Measurements from ENCODE around the gene TMEM132C. TPM values are rescaled to one million over a fixed set of nuclear protein-coding genes. Genes with fewer than 3 reads are reported as not detected.

Gene TMEM132C
- total RNA-seq, 1 donor from 2014 or later = 0.42 TPM

DNA sequence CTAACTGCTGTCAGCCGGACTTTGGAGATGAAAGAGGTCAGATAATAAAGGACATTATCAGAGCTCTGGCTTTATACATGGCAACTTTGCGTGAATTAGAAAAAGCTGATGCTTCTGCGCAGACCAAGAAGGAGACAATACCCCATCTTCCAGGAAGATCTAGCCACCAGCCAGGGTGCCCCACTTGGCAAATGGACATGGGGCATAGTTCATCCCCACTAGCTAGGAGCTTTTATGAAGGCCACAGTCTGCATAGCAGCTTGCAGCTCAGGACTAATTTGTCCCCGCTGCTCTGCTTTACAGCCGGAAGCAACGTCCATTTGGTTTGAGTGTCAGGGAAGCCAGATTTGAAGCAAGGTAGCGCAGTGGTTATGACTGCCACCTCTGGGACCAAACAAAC lies 101.0 kb downstream of the TMEM132C start:
- H3K27me3 ChIP-seq (ENCODE audit: control insufficient read depth, insufficient read depth, low read length) = peaks cover 5% of the 10 kb centered on the region
- no peak for TF ChIP-seq CTCF (IDR thresholded peaks at IDR 0.05; ENCODE audit: insufficient read depth, low read length, poor library complexity, severe bottlenecking)
- no peak for DNase-seq (ENCODE audit: low read depth)
- H3K36me3 ChIP-seq (ENCODE audit: control insufficient read depth, insufficient read depth, low read length) = no peaks in the 10 kb centered on the region
- no peak overlapping the region for H3K4me3 ChIP-seq (ENCODE audit: low read depth, low read length)

DNA sequence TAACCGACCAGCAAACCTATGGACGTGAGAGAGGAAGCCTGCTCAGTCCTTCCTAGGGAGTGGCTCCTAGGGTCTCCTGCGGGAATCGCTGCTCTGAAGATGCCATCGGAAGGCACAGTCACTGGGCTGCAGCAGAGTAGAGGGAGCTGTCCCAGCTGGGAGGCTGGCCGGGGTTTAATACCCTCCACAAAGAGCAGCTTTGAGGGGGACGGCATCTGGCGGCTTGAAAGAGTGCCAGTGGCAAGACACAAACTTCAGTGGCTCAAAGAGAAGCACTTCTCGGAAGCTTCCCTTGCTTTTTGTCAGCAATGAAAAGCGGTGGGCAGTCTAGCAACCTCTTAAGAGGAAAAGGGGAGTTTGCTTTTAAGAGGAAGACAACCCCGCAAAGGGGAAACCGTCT lies 114.6 kb downstream of the TMEM132C start:
- H3K4me3 ChIP-seq (ENCODE audit: low read depth, low read length) = no peak overlapping the region
- no peak for DNase-seq (ENCODE audit: low read depth)
- H3K27me3 ChIP-seq (ENCODE audit: control insufficient read depth, insufficient read depth, low read length) = no peaks in the 10 kb centered on the region
- TF ChIP-seq CTCF (IDR thresholded peaks at IDR 0.05; ENCODE audit: insufficient read depth, low read length, poor library complexity, severe bottlenecking) = no peak
- H3K36me3 ChIP-seq (ENCODE audit: control insufficient read depth, insufficient read depth, low read length) = no peaks in the 10 kb centered on the region

GRCh38 chr12:128381946-128382345 lies 115.0 kb downstream of the TMEM132C start:
- H3K4me3 ChIP-seq (ENCODE audit: low read depth, low read length) = no peak overlapping the region
- no peaks in the 10 kb centered on the region for H3K36me3 ChIP-seq (ENCODE audit: control insufficient read depth, insufficient read depth, low read length)
- H3K27me3 ChIP-seq (ENCODE audit: control insufficient read depth, insufficient read depth, low read length) = no peaks in the 10 kb centered on the region
- no peak for TF ChIP-seq CTCF (IDR thresholded peaks at IDR 0.05; ENCODE audit: insufficient read depth, low read length, poor library complexity, severe bottlenecking)
- DNase-seq (ENCODE audit: low read depth) = no peak

DNA sequence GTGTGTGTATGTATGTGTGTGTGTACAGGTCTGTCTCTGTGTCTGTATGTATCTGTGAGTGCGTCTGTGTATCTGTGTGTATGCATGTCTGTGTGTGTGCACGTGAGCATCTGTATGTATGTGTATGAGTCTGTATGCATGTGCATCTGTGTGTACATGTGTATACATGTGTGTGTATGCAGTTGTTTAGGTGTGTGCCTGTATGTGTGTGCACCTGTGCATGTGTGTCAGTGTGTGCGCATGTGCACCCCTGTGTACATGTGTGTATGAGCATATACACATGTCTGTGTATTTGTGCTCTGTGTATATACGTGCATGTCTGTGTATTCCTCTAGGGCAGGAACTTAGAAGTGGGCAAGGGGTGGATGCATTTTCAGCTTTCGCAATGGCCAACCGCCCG lies 116.0 kb downstream of the TMEM132C start:
- H3K36me3 ChIP-seq (ENCODE audit: control insufficient read depth, insufficient read depth, low read length) = no peaks in the 10 kb centered on the region

DNA sequence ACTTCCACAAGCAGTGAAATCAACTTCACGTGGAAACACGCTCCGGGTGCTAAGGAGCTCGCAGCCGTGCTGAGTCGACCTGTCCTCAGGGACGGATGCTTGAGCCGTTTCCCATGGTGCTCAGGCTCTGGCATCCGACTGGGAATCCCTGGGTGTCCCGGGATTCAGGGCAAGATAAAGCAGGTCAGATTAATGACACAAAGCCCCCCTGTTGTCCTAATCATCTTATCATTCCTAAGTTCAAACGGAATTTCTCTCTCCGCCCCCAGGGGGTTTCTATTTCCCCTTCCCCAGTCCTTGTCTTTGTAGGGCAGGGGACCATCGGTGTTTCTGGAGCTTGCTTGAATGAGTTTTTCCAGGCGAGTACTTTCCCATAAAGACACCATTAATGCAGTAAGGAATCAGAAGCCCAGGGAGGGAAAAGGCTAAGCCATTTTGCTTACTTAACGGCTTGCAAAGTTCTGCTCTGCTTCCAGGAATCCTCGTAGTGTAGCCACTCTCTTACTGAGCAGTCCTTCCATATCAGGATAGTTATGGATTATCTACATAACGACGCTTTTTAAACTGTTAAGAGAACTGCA lies 116.5 kb downstream of the TMEM132C start:
- no peak for TF ChIP-seq CTCF (IDR thresholded peaks at IDR 0.05; ENCODE audit: insufficient read depth, low read length, poor library complexity, severe bottlenecking)
- H3K4me3 ChIP-seq (ENCODE audit: low read depth, low read length) = no peak overlapping the region
- H3K36me3 ChIP-seq (ENCODE audit: control insufficient read depth, insufficient read depth, low read length) = no peaks in the 10 kb centered on the region
- H3K27me3 ChIP-seq (ENCODE audit: control insufficient read depth, insufficient read depth, low read length) = no peaks in the 10 kb centered on the region
- DNase-seq (ENCODE audit: low read depth) = no peak

More for the DNA sequence above, 116.0 kb downstream of the TMEM132C start:
- Histone ChIP-seq H3K27me3 (ENCODE audit: control insufficient read depth, insufficient read depth, low read length) (no peaks in the 10 kb centered on the region), H3K4me3 (ENCODE audit: low read depth, low read length) (no peak overlapping the region)
- no peak for DNase-seq (ENCODE audit: low read depth)
- no peak for TF ChIP-seq CTCF (IDR thresholded peaks at IDR 0.05; ENCODE audit: insufficient read depth, low read length, poor library complexity, severe bottlenecking)

- Histone ChIP-seq H3K27me3 (ENCODE audit: control insufficient read depth, insufficient read depth, low read length) (no peaks in the 10 kb centered on the region), H3K4me3 (ENCODE audit: low read depth, low read length) (no peak overlapping the region), H3K36me3 (ENCODE audit: control insufficient read depth, insufficient read depth, low read length) (no peaks in the 10 kb centered on the region)
- no peak for TF ChIP-seq CTCF (IDR thresholded peaks at IDR 0.05; ENCODE audit: insufficient read depth, low read length, poor library complexity, severe bottlenecking)
- DNase-seq (ENCODE audit: low read depth) = no peak
These were observed 118.8 kb downstream of the TMEM132C start for GRCh38 chr12:128385736-128386135.
